ENCODE data around the gene PPDPF.

DNA sequence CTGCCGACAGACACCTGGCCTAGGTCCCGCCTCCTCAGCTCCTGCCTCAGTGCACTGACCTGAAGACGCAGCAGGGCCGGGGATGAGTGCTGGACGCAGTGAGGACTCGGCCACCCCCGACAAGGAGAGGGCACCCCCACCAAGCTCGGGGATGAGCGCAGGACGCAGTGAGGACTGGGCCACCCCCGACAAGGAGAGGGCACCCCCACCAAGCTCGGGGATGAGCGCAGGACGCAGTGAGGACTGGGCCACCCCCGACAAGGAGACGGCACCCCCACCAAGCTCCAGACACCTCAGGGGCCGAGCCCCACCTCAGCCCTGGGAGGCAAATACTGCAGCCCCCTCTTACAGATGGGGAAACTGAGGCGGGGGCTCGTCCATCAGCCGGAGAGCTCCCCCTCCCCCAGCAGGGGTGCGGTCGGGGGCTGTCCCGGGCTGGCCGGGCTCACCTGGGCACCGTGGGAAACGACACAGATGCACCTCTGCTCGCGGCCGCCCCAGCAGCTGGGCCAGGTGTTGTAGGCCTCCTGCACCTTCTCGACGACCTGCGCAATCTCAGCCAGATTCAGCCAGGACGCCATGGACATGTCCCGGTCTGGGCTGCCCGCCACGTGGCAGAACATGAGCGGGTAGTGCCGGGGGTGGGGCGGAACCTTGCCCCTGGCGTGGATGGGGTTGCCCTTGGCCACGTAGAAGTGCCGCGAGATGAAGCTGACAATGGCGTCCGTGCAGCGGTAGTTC lies 46.0 kb downstream of the PPDPF start:
- TF ChIP-seq, protein P1, sequence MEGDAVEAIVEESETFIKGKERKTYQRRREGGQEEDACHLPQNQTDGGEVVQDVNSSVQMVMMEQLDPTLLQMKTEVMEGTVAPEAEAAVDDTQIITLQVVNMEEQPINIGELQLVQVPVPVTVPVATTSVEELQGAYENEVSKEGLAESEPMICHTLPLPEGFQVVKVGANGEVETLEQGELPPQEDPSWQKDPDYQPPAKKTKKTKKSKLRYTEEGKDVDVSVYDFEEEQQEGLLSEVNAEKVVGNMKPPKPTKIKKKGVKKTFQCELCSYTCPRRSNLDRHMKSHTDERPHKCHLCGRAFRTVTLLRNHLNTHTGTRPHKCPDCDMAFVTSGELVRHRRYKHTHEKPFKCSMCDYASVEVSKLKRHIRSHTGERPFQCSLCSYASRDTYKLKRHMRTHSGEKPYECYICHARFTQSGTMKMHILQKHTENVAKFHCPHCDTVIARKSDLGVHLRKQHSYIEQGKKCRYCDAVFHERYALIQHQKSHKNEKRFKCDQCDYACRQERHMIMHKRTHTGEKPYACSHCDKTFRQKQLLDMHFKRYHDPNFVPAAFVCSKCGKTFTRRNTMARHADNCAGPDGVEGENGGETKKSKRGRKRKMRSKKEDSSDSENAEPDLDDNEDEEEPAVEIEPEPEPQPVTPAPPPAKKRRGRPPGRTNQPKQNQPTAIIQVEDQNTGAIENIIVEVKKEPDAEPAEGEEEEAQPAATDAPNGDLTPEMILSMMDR (IDR thresholded peaks at IDR 0.05; ENCODE audit: low read depth, low read length, poor library complexity, severe bottlenecking) = no peak
- TF ChIP-seq EZH2phosphoT487 (IDR thresholded peaks at IDR 0.05; ENCODE audit: borderline replicate concordance, low read length) = no peak

Measured in DOHH2 (cell line).